Astrocyte of the cerebellum (primary cell): ENCODE data around the gene CCDC148.
A peak's percentile ranks its signal among the peaks of the same experiment; 100 is the strongest.

Source experiments
- DNase-seq: peaks from one replicate; pipeline ENCODE4 v3.0.0-alpha.2; 2011; ENCODE audit warnings: low read depth
- H3K4me3 ChIP-seq: 2 replicates; pipeline ENCODE4 v1.5.1; 2011; ENCODE audit warnings: mild to moderate bottlenecking, low read depth, low read length, moderate library complexity
- in situ Hi-C: cut with HindIII; loops from 2 replicates; pipeline ENCODE4 v1.10.0; 2017; ENCODE audit warnings: low sequenced_read_pairs
- TF ChIP-seq, protein P1 (sequence below): IDR thresholded peaks from 2 replicates; pipeline ENCODE4 v1.5.1; 2012; ENCODE audit warnings: low read length, low read depth, moderate library complexity, mild to moderate bottlenecking; ENCODE audit errors: missing control alignments

CCDC148 gene

DNA sequence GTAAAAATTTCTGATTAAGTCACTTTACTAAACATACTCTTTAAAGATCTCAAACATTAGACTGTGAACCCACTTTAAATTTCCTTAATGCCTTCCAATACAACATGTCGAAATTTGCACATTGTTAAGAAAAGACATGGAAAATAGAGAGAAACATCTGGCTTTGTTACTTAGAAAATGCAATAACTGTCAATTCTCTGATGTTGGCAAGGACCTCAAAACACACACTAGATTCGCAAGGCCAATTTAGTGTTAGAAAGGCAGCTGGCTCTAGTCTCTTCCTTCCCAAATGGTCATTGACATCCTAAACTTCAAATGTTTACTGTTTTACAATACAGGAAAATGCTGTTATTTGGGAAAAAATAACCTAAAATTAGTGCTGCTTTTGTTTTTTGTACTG is 244.3 kb downstream of the CCDC148 start:
- no peak overlapping the region for H3K4me3 ChIP-seq
- in situ Hi-C loops, result no loop called here
- no peak for DNase-seq
- TF ChIP-seq, protein P1, sequence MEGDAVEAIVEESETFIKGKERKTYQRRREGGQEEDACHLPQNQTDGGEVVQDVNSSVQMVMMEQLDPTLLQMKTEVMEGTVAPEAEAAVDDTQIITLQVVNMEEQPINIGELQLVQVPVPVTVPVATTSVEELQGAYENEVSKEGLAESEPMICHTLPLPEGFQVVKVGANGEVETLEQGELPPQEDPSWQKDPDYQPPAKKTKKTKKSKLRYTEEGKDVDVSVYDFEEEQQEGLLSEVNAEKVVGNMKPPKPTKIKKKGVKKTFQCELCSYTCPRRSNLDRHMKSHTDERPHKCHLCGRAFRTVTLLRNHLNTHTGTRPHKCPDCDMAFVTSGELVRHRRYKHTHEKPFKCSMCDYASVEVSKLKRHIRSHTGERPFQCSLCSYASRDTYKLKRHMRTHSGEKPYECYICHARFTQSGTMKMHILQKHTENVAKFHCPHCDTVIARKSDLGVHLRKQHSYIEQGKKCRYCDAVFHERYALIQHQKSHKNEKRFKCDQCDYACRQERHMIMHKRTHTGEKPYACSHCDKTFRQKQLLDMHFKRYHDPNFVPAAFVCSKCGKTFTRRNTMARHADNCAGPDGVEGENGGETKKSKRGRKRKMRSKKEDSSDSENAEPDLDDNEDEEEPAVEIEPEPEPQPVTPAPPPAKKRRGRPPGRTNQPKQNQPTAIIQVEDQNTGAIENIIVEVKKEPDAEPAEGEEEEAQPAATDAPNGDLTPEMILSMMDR, result no peak

DNA sequence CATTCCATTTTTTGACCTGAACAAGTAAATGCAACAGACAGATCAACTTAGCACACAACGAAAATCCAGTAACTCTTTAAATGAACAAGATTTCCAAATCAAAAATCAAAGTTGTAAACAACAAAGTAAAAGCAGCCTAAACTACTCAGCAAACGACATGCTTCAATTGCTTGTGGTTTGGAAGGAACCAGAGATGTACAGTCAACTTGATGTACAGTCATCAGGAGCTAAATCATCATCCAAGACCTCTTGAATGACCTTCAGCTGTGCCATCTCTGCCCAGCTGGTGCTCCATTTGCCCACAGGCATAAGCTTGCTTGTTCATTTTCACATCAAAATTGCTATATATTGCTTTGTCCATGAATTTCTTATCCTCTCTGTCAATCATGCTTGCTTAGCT is 245.1 kb downstream of the CCDC148 start:
- TF ChIP-seq, protein P1, result no peak
- no peak for DNase-seq
- H3K4me3 ChIP-seq, result no peak overlapping the region
- in situ Hi-C loops, result no loop called here

DNA sequence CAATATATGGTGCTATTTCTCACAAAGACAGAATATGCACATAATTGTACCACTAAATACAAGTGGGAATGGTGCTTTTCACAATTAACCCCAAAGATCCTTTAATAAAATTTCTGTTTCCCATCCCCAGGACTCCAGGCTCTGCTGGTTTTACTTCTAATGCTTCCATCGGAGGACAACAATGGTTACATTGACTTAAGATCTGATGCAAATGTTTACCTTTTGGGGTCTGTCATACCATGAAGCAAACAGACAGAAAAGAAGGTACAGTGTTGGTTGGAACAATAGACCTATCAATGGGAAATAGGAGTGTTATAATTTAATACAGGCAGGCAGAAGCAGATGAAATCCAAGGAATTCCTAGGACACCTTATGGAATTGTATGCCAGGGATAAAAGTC is 249.2 kb downstream of the CCDC148 start:
- no peak for DNase-seq
- TF ChIP-seq, protein P1, result no peak
- in situ Hi-C loops, result no loop called here
- no peak overlapping the region for H3K4me3 ChIP-seq

DNA sequence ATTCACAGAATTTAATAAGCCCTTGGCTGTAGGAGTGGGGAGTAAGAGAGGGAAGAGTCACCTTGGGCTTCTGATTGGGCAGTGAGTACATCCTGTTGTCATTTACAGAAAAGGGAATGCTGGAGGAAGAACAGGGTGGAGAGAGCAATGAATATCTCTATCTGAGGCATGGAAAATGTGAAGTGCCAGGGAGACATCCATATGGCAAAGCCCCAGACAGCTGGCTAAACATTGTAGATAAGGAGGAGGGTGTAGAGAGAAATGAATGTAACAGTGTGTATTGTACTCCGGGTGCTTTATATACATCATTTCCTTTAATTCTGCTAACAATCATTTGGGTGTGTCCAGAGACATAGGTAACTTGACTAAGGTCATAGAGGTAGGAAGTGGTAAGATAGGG is 251.3 kb downstream of the CCDC148 start:
- TF ChIP-seq, protein P1, result no peak
- DNase-seq, result no peak
- in situ Hi-C loops, result no loop called here
- no peak overlapping the region for H3K4me3 ChIP-seq

DNA sequence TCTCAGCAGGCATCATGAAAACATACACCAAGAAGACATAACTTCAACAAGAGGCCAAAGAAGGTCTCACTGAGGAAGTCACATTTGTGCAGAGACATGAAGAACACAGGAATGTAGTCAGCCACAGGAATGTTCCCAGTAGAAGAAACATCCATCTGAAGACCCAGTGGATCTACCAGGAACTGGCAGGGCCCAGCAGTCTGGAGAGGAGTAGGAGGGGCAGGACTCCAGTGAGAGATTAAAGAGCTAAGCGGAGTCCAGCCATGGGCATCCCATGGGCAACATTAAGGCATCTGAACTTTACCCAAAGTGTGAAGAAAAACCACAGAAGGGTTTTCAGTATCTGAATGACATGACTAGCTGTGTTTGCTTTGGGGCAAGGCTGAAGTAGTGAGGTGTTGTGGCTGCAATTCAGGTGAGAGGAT is 251.8 kb downstream of the CCDC148 start:
- no peak overlapping the region for H3K4me3 ChIP-seq
- in situ Hi-C loops, result no loop called here
- peak; percentile 62 for DNase-seq
- TF ChIP-seq, protein P1, result no peak

DNA sequence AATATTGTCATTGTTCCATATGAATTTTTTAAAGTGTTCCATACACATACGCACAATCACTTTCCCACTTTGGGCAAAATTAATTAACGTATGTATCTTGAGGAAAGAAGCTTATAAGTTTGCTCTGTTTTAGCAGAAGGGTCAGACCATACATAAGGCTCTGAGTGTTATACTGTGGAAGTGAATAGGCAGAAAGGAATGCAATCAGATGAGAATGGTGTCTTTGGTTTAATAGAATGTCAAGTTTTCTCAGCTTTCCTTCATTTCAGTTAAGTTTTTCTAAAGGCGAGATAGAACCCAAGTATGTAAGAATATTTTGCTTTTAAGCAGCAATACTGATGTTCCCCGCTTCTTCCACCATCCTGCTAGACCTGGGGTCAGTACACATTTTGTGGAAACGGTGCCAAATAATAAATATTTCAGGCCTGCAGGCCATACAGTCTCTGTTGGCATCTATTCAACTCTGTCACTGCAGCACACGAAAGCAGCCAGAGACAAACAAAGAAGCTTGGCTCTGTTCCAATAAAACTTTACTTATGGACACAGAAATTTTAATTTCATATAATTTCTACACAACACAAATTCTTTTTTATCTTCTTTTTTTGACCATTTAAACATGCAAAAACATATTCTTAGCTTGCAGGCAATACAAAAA is 254.3 kb downstream of the CCDC148 start:
- no peak overlapping the region for H3K4me3 ChIP-seq
- in situ Hi-C loops, result no loop called here
- no peak for DNase-seq
- TF ChIP-seq, protein P1, result no peak
